Sigmoid colon (tissue), 4 donors: Measurements from ENCODE around the gene TUBB6.

Experiments used
- POLR2A ChIP-seq, 2 donors: fragments of 450-650 bp; IDR thresholded peaks; one replicate each; pipeline ENCODE4 v1.6.1; 2016; ENCODE audit warnings: antibody characterized with exemption in 2 of 2, mild to moderate bottlenecking in 2 of 2, moderate library complexity in 2 of 2
- POLR2AphosphoS5 ChIP-seq, 4 donors: sonication (generic); formaldehyde crosslinking; IDR thresholded peaks; one replicate each; pipeline ENCODE4 v1.6.1; 2017; ENCODE audit warnings: antibody characterized with exemption in 4 of 4
- TF ChIP-seq, protein P1 (sequence below), 4 experiments: fragments of 450-650 bp in 3 of 4; fragments of 200-600 bp in 1 of 4; IDR thresholded peaks; one replicate each; pipeline ENCODE4 v1.5.1; 2016 to 2019; ENCODE audit warnings: antibody characterized with exemption in 4 of 4, mild to moderate bottlenecking in 3 of 4, moderate library complexity in 2 of 4

DNA sequence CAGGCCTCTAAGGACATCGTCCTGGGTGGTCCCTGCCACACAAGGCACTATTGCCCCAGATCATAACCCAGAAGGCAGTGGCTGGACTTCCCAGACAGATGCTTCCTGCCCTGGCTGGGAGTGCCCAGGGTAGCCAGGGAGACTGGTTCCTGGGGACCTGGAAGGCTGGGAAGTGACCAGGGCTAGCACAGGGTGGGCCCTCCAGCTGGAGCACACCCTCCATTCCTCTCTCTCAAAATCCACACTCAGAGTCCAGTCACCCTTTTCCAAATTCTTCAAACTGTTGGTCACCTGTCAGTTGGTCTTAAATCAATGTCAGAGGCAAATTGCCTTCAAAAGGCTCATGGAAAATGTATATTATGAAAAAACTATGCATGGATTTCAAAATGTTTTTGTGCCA is 11.6 kb upstream of the TUBB6 start:
- TF ChIP-seq, protein P1, sequence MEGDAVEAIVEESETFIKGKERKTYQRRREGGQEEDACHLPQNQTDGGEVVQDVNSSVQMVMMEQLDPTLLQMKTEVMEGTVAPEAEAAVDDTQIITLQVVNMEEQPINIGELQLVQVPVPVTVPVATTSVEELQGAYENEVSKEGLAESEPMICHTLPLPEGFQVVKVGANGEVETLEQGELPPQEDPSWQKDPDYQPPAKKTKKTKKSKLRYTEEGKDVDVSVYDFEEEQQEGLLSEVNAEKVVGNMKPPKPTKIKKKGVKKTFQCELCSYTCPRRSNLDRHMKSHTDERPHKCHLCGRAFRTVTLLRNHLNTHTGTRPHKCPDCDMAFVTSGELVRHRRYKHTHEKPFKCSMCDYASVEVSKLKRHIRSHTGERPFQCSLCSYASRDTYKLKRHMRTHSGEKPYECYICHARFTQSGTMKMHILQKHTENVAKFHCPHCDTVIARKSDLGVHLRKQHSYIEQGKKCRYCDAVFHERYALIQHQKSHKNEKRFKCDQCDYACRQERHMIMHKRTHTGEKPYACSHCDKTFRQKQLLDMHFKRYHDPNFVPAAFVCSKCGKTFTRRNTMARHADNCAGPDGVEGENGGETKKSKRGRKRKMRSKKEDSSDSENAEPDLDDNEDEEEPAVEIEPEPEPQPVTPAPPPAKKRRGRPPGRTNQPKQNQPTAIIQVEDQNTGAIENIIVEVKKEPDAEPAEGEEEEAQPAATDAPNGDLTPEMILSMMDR (IDR thresholded peaks at IDR 0.05) = no peak
- TF ChIP-seq POLR2A (IDR thresholded peaks at IDR 0.05) = no peak
- no peak for TF ChIP-seq POLR2AphosphoS5 (IDR thresholded peaks at IDR 0.05)
